Nephron progenitor cell (in vitro differentiated cells): ENCODE data around the gene KIF3A.

Source experiments
- DNase-seq: peaks from one replicate; pipeline ENCODE4 v3.0.0; 2021
- H3K27ac Mint-ChIP-seq: 2 replicates; pipeline ENCODE4 v1.8.0; 2021; ENCODE audit warnings: mild to moderate bottlenecking, moderate library complexity, mixed read lengths
- H3K27me3 Mint-ChIP-seq: 2 replicates; pipeline ENCODE4 v1.8.0; 2021; ENCODE audit warnings: mild to moderate bottlenecking, low read depth, mixed read lengths; ENCODE audit not compliant: poor library complexity
- H3K36me3 Mint-ChIP-seq: 2 replicates; pipeline ENCODE4 v1.8.0; 2021; ENCODE audit warnings: low read depth, mixed read lengths
- H3K4me1 Mint-ChIP-seq: 2 replicates; pipeline ENCODE4 v1.8.0; 2021; ENCODE audit warnings: mixed read lengths
- H3K4me3 Mint-ChIP-seq: 2 replicates; pipeline ENCODE4 v1.8.0; 2021; ENCODE audit warnings: mild to moderate bottlenecking, moderate library complexity, mixed read lengths
- H3K9me3 Mint-ChIP-seq: 2 replicates; pipeline ENCODE4 v1.8.0; 2021; ENCODE audit warnings: mild to moderate bottlenecking, moderate library complexity, mixed read lengths
- CTCF ChIP-seq: fragments of 200-600 bp; sonication (generic); IDR thresholded peaks from 2 replicates; pipeline ENCODE4 v1.5.0; 2021; ENCODE audit warnings: antibody characterized with exemption

The KIF3A gene

GRCh38 chr5:132760601-132761317, 23.4 kb upstream of the KIF3A start:
- no peak for DNase-seq
- no peaks in the 10 kb centered on the region for H3K27me3 Mint-ChIP-seq
- H3K4me3 Mint-ChIP-seq, result no peak overlapping the region
- peaks cover 21% of the 10 kb centered on the region for H3K36me3 Mint-ChIP-seq
- H3K27ac Mint-ChIP-seq, result peak overlapping the region; percentile 7
- TF ChIP-seq CTCF, result no peak
- no peaks in the 10 kb centered on the region for H3K9me3 Mint-ChIP-seq
- H3K4me1 Mint-ChIP-seq, result no peaks in the 10 kb centered on the region

- H3K36me3 Mint-ChIP-seq, result peaks cover 21% of the 10 kb centered on the region
- H3K4me3 Mint-ChIP-seq, result no peak overlapping the region
- no peak overlapping the region for H3K27ac Mint-ChIP-seq
- peaks cover 3% of the 10 kb centered on the region for H3K27me3 Mint-ChIP-seq
- no peak for DNase-seq
- no peaks in the 10 kb centered on the region for H3K9me3 Mint-ChIP-seq
- no peak for TF ChIP-seq CTCF
- peaks cover 7% of the 10 kb centered on the region for H3K4me1 Mint-ChIP-seq
Measured at GRCh38 chr5:132760049-132760420, 22.7 kb upstream of the KIF3A start.

- no peak for DNase-seq
- no peak overlapping the region for H3K27ac Mint-ChIP-seq
- H3K4me1 Mint-ChIP-seq, result peaks cover 8% of the 10 kb centered on the region
- no peak overlapping the region for H3K4me3 Mint-ChIP-seq
- TF ChIP-seq CTCF, result no peak
- H3K9me3 Mint-ChIP-seq, result no peaks in the 10 kb centered on the region
- H3K27me3 Mint-ChIP-seq, result peaks cover 4% of the 10 kb centered on the region
- peaks cover 18% of the 10 kb centered on the region for H3K36me3 Mint-ChIP-seq
Measured at GRCh38 chr5:132759114-132760048, 22.0 kb upstream of the KIF3A start.

- Mint-ChIP-seq H3K27me3 (peaks cover 7% of the 10 kb centered on the region), H3K27ac (no peak overlapping the region), H3K36me3 (peaks cover 12% of the 10 kb centered on the region), H3K4me1 (peaks cover 10% of the 10 kb centered on the region), H3K4me3 (no peak overlapping the region), H3K9me3 (no peaks in the 10 kb centered on the region)
- no peak for DNase-seq
- no peak for TF ChIP-seq CTCF
Measured at GRCh38 chr5:132758451-132758850, 21.1 kb upstream of the KIF3A start.

- no peak for DNase-seq
- Mint-ChIP-seq H3K27me3 (peaks cover 23% of the 10 kb centered on the region), H3K4me1 (peaks cover 14% of the 10 kb centered on the region), H3K27ac (no peak overlapping the region), H3K4me3 (no peak overlapping the region), H3K9me3 (no peaks in the 10 kb centered on the region), H3K36me3 (peaks cover 6% of the 10 kb centered on the region)
- no peak for TF ChIP-seq CTCF
Measured at GRCh38 chr5:132756542-132756941, 19.2 kb upstream of the KIF3A start.
